ENCODE results near the gene PARVB.

PARVB gene

DNA sequence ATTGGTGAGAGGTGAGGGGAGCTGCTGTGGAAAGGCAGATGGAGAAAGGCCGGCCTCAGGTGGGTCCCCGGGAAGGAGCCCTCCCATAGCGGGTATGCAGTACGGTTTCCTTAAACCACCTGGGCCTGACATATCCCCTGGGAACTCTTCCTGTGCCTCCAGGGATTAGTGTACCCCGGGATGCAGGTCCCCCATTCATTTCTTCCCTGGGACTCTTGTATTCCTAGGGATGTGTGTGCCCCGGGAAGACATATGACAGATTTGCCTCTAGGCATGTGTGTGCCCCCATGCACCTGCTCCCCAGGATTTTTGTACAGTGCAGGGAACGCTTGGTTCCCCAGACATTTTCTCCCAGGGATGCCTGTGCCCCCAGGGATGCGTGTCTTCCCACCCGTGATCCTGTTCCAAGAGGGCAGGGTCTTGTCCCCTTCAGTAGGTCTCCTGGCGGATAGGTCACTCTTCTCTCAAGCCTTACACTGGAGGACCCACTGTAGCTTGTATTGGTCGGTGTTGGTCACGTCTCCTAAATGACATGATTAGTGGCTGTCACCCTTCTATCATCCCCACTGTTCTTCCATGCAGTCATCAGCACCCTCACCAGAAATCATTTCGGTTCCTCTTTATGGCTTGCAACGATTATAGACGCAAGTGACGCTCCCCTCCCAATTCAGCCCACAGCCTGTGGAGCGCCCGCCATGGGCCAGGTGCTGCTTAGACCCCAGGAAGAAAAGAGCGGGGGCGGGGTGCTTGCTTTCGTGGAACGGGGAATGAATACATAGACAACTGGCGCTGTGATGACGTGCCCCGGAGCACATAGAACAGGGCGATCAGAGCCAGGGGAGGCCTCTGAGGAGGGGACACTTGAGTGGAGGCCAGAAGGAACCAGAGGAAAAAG, 1.3 kb downstream of the PARVB start:
- Histone ChIP-seq H3K4me3 (ENCODE audit: low read length) (no peak overlapping the region), H3K4me1 (ENCODE audit: insufficient read depth, low read length) (no peaks in the 10 kb centered on the region), H3K27me3 (ENCODE audit: insufficient read depth, low read length) (no peaks in the 10 kb centered on the region), H2AFZ (ENCODE audit: low read depth, low read length) (no peak overlapping the region), H3K9me3 (ENCODE audit: low read length) (no peaks in the 10 kb centered on the region), H3K36me3 (ENCODE audit: insufficient read depth, low read length) (no peaks in the 10 kb centered on the region)

DNA sequence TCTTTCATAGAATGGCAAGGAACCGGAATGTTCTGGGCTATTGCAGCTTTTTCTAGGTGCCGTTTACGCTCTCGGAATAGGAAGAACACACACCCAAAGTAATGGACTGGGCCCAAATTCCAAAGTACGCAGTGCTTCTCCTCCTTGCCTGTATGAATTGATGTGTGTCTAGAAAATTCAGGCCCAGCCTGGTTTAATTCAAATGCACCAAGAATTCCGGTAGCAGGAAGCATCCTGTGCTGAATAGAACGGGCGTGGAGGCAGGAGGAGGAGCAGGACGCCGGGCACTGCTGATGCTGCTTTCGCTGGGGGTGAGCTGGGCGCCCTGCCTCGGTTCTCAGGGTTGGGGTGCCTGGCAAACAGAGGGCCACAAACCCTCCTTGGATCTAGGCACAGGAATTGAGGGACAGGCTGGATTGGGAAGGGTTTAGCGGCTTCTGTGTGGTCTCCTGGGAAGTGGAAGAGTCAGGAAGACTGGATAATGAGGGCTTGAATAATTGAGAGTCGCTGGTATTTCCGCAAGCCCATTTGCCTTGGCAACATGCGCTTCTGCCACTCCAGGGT, 2.0 kb downstream of the PARVB start:
- no peak overlapping the region for H2AFZ ChIP-seq (ENCODE audit: low read depth, low read length)
- no peaks in the 10 kb centered on the region for H3K4me1 ChIP-seq (ENCODE audit: insufficient read depth, low read length)
- no peaks in the 10 kb centered on the region for H3K36me3 ChIP-seq (ENCODE audit: insufficient read depth, low read length)
- no peaks in the 10 kb centered on the region for H3K27me3 ChIP-seq (ENCODE audit: insufficient read depth, low read length)
- H3K9me3 ChIP-seq (ENCODE audit: low read length) = no peaks in the 10 kb centered on the region
- no peak overlapping the region for H3K4me3 ChIP-seq (ENCODE audit: low read length)

DNA sequence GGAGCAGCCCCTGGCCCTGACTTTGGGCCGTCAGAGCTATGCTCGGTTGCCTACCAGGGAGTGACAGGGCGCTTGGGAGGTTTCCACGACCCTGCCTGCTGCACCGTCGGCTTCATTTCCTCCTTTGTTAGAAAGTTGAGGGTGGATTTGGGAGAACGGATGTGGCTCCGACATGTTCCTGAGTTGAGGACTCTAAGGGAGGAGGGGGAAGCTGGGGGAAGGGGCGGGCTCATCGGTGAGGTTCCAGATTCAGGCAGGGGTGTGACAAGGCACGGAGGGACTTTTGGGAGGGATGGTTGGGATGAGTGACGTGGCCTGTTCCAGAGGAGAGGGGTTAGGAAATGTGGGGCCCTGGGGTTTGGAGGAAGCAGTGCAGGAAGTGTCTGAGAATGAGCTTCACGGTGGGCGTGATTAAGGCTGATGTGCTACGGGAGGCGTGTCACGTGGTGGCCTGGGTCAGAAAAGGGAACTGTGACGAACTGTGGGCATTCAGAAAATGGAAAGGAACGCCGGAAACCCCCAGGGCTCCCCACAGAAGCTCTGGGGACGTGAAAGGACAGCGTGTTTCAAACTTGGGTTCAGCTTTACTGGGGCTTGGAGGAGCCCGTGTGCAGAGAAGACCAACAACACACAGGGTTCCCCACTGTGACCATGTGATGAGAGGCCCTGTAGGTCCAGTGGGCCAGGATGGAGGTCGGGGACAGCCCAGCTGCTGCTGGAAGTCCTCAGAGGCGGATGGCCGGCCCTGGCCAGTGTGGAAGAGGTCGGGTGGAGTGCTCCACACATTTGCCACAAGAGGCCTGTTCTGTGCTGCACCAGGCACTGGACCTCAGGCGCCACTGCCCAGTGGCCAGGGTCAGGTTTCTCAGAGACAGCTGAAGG, 2.8 kb downstream of the PARVB start:
- Histone ChIP-seq H3K4me3 (ENCODE audit: low read length) (no peak overlapping the region), H3K36me3 (ENCODE audit: insufficient read depth, low read length) (no peaks in the 10 kb centered on the region), H2AFZ (ENCODE audit: low read depth, low read length) (no peak overlapping the region), H3K4me1 (ENCODE audit: insufficient read depth, low read length) (no peaks in the 10 kb centered on the region), H3K27me3 (ENCODE audit: insufficient read depth, low read length) (no peaks in the 10 kb centered on the region), H3K9me3 (ENCODE audit: low read length) (no peaks in the 10 kb centered on the region)

DNA sequence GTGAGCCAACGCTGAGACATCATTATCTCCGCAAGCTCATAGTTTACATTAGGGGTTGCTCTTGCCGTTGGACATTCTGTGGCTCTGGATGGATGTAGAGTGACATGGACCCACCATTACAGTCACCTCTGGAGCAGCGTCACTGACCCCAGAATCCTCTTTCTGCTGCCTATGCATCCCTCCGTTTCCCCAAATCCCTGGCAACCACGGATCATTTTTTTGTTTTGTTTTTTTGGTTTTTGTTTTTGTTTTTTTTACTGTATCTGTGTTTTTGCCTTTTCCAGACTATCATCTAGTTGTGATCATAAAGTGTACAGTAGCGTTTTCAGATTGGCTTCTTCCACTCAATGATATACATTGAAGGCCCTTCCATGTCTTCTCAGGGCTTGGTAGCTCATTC, 4.0 kb downstream of the PARVB start:
- Histone ChIP-seq H3K36me3 (ENCODE audit: insufficient read depth, low read length) (no peaks in the 10 kb centered on the region), H3K27me3 (ENCODE audit: insufficient read depth, low read length) (no peaks in the 10 kb centered on the region), H3K4me3 (ENCODE audit: low read length) (no peak overlapping the region), H3K9me3 (ENCODE audit: low read length) (no peaks in the 10 kb centered on the region), H2AFZ (ENCODE audit: low read depth, low read length) (no peak overlapping the region), H3K4me1 (ENCODE audit: insufficient read depth, low read length) (no peaks in the 10 kb centered on the region)

DNA sequence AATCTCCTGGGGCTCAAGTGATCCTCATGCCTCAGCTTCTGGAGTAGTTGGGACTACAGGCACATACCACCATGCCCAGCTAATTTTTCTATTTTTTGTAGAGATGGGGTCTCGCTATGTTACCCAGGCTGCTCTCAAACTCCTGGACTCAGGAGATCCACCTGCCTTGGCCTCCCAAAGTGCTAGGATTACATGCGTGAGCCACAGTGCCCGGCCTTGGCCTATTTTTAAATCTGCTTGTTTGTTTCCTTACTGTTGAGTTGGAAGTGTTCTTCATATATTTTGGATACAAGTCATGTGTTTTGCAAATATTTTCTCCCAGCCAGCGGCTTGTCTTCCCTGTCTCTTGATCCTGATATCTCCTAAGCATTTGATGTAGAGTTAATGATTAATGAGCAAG, 5.0 kb downstream of the PARVB start:
- H3K36me3 ChIP-seq (ENCODE audit: insufficient read depth, low read length) = no peaks in the 10 kb centered on the region
- no peaks in the 10 kb centered on the region for H3K27me3 ChIP-seq (ENCODE audit: insufficient read depth, low read length)
- H3K9me3 ChIP-seq (ENCODE audit: low read length) = no peaks in the 10 kb centered on the region
- H3K4me3 ChIP-seq (ENCODE audit: low read length) = no peak overlapping the region
- no peak overlapping the region for H2AFZ ChIP-seq (ENCODE audit: low read depth, low read length)
- H3K4me1 ChIP-seq (ENCODE audit: insufficient read depth, low read length) = no peaks in the 10 kb centered on the region

DNA sequence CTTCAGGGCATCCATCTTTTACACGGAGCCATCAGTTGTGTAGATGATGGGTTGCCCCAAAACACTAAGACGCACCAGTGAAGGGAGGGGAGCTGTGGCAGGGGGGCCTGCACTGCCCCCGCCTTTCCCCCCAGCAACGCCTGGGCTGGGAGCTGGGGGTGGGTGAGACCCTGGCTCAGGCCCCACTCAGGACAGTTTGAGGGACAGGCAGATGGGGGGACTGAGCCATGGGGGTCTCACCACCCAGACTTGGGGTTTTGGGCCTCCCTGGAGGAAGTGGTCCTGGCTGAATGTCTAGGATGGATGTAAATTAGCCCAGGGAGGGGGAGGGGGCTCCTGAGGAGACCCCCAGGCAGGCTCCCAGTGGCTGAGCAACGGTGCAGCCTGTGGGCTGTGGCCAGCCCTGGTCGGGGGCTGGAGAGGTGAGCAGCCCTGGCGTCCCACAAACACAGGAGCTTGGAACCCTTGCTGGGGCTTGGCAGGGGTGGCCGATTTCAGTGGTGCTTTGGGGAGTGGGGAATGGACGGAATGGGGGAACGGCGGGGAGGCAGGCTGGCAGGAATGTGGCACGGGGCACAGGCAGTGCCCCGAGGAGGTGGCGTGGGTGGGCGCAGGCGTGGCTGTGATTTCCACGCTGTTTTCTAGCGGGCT, 6.1 kb downstream of the PARVB start:
- Histone ChIP-seq H3K36me3 (ENCODE audit: insufficient read depth, low read length) (no peaks in the 10 kb centered on the region), H3K27me3 (ENCODE audit: insufficient read depth, low read length) (no peaks in the 10 kb centered on the region), H3K4me1 (ENCODE audit: insufficient read depth, low read length) (no peaks in the 10 kb centered on the region), H3K9me3 (ENCODE audit: low read length) (no peaks in the 10 kb centered on the region), H2AFZ (ENCODE audit: low read depth, low read length) (no peak overlapping the region), H3K4me3 (ENCODE audit: low read length) (no peak overlapping the region)

DNA sequence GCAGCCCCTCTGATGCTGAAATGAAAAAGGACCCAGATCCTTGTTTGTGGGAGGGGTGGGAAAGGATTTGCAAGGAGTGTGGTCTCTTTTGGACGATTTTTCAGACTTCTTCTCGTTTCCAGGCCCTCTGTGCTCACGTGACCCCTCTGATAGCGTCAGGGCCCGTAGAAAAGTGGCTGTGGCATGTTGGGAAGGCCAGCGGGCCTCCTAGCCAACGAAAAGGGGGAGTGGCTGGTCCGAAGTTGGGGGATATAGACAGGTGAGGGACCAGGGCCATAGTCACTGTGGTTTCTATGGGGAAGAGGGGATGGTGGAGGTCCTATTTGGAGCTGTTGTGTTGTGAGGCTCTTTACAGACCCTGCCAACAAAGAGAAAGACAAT, 6.6 kb downstream of the PARVB start:
- no peaks in the 10 kb centered on the region for H3K9me3 ChIP-seq (ENCODE audit: low read length)
- no peak overlapping the region for H2AFZ ChIP-seq (ENCODE audit: low read depth, low read length)
- no peaks in the 10 kb centered on the region for H3K4me1 ChIP-seq (ENCODE audit: insufficient read depth, low read length)
- no peaks in the 10 kb centered on the region for H3K27me3 ChIP-seq (ENCODE audit: insufficient read depth, low read length)
- H3K4me3 ChIP-seq (ENCODE audit: low read length) = no peak overlapping the region
- no peaks in the 10 kb centered on the region for H3K36me3 ChIP-seq (ENCODE audit: insufficient read depth, low read length)

DNA sequence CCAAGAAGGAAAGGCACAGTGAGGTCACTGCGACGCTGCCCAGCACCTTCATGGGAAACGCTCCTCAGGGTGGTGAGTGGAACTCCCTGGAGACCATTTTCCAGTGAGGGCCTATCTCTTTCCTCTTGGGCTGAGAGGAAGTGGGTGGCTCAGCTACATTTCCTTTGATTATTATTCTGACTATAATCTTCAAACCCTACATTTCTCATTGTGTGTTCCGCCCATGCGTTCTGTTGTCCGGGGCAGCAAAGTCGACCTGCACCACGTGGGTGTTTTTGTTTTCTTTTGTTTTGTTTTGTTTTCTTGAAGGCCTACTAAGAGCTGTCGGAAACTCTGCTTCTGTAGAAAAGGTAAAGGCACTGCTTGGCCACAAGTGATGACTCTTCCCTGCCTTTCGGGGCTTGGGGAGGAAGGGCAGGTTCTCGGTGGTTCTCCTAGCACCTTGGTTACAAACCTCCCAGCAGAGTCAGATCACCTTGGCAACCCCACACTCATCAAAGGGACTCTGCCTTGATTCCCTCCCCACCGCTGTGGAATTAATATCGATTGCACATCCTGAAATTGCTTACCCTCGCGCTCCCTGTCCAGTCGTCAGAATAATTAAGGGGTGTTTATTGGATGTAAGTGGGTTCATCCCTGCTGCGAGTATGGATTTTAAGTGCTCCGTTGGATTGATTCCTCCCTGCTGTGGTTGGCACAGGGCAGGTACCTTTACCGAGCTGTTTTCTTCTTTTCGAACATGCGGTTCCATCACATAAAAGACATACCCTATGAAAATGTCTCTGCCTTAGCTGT, 7.3 kb downstream of the PARVB start:
- Histone ChIP-seq H3K4me3 (ENCODE audit: low read length) (no peak overlapping the region), H3K9me3 (ENCODE audit: low read length) (no peaks in the 10 kb centered on the region)

DNA sequence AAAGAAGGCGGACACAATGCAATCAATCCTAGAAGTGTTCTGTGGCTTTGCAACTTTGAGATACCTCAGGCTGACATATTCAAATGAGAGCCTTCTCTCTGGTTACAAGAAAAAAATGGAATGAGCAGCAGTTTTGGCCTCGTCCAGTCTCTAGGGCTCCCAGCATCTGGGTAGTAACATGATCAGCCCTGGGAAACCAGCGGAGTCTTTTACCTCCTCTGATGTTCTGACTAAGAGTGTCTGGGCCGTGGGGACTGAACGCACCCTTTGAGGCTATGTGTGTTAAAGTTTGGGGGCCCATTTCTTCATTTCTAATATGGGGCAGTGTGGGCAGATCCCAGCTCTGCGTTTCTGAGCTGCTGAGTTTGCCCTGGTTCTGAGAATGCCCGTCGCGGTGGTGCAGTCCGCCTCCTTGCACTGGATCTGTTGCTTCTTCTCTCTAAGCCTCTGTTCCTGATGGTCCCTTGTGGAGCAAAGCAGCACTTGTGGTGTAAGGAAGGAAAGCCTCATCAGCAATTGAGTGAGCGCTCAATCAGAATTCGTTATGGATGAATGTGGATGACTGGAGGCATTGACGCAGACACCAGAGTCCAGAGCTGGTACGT, 8.1 kb downstream of the PARVB start:
- Histone ChIP-seq H3K4me3 (ENCODE audit: low read length) (no peak overlapping the region), H2AFZ (ENCODE audit: low read depth, low read length) (no peak overlapping the region), H3K36me3 (ENCODE audit: insufficient read depth, low read length) (no peaks in the 10 kb centered on the region), H3K27me3 (ENCODE audit: insufficient read depth, low read length) (no peaks in the 10 kb centered on the region), H3K9me3 (ENCODE audit: low read length) (no peaks in the 10 kb centered on the region), H3K4me1 (ENCODE audit: insufficient read depth, low read length) (no peaks in the 10 kb centered on the region)

More for the DNA sequence above, 7.3 kb downstream of the PARVB start:
- H3K27me3 ChIP-seq (ENCODE audit: insufficient read depth, low read length) = no peaks in the 10 kb centered on the region
- no peak overlapping the region for H2AFZ ChIP-seq (ENCODE audit: low read depth, low read length)
- H3K36me3 ChIP-seq (ENCODE audit: insufficient read depth, low read length) = no peaks in the 10 kb centered on the region
- H3K4me1 ChIP-seq (ENCODE audit: insufficient read depth, low read length) = no peaks in the 10 kb centered on the region

DNA sequence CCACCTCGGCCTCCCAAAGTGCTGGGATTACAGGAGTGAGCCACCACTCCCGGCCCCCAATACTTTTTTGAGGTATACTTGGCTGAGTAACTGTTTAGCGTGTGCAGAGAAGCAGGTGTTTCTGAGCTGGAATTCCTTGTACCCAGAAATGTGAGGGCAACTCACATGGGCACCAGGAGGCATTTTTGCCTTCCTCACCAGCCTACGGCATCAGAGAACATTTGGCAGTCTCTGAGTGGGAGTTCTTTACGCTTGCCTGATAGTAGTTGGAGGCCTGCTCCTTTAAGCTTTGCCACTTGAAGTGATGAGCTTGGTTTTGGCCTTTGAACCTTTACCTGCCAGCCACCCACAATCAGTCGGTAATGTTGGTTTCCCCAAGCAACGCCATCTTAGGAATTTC, 9.2 kb downstream of the PARVB start:
- Histone ChIP-seq H3K36me3 (ENCODE audit: insufficient read depth, low read length) (no peaks in the 10 kb centered on the region), H3K27me3 (ENCODE audit: insufficient read depth, low read length) (no peaks in the 10 kb centered on the region), H3K9me3 (ENCODE audit: low read length) (no peaks in the 10 kb centered on the region)

DNA sequence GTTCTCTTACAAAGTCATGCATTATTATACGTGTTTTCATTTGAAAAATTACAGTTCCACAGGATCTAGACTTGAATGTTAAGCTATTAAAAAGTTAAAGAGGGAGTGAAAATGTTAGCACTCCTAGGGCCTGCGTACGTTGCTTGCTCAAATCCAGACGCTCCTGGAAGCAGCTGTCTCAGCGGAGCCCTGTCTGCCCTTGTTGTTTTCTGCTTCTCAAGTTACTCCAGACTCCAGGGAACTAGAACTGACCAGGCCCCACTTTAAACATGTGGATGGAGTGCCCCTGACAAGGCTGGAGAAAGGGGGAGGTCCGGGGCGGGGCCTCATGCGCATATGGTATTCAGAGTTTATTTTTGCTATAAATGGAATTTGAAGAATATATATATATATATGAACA, 9.6 kb downstream of the PARVB start:
- Histone ChIP-seq H3K9me3 (ENCODE audit: low read length) (no peaks in the 10 kb centered on the region), H2AFZ (ENCODE audit: low read depth, low read length) (no peak overlapping the region), H3K27me3 (ENCODE audit: insufficient read depth, low read length) (no peaks in the 10 kb centered on the region), H3K4me3 (ENCODE audit: low read length) (no peak overlapping the region), H3K4me1 (ENCODE audit: insufficient read depth, low read length) (no peaks in the 10 kb centered on the region), H3K36me3 (ENCODE audit: insufficient read depth, low read length) (no peaks in the 10 kb centered on the region)

More for the DNA sequence above, 9.2 kb downstream of the PARVB start:
- no peak overlapping the region for H3K4me3 ChIP-seq (ENCODE audit: low read length)
- H2AFZ ChIP-seq (ENCODE audit: low read depth, low read length) = no peak overlapping the region
- H3K4me1 ChIP-seq (ENCODE audit: insufficient read depth, low read length) = no peaks in the 10 kb centered on the region

All from neuron (in vitro differentiated cells).